PC-3 (cell line): ENCODE results near the gene ATP2B3.

ENCODE experiments used
- CTCF ChIP-seq: fragments of 300-600 bp; sonication (generic); conservative IDR thresholded peaks from 2 replicates; pipeline ENCODE4 v1.5.1; 2017; ENCODE audit warnings: antibody characterized with exemption, low read depth, mild to moderate bottlenecking, low read length
- EZH2 ChIP-seq: fragments of 300-600 bp; sonication (generic); IDR thresholded peaks from one replicate; pipeline ENCODE4 v1.6.1; 2017; ENCODE audit warnings: antibody characterized with exemption, mild to moderate bottlenecking, low read length; ENCODE audit not compliant: unreplicated experiment

- TF ChIP-seq CTCF (no peak), EZH2 (no peak)
These were observed 9.4 kb downstream of the ATP2B3 start for GRCh38 chrX:153526801-153527200.
